Activated gamma-delta T cell treated with Interleukin-2 at 50 U/mL for 16 hours (primary cell): ENCODE data around the gene TRMT10B.
"Not testable (repeated sequence)": the region's sequence is repeated elsewhere in the genome, so short reads cannot be mapped to it uniquely, and the experiment has no call there.

Source experiments
- DNase-seq: peaks from one replicate; pipeline ENCODE4 v3.0.0-alpha.2; 2020

TRMT10B gene

GRCh38 chr9:37801287-37801850 is 47.8 kb downstream of the TRMT10B start:
- DNase-seq, result peak; percentile 10

GRCh38 chr9:37801959-37802711 is 48.5 kb downstream of the TRMT10B start:
- no peak for DNase-seq

GRCh38 chr9:37806271-37806670 is 52.7 kb downstream of the TRMT10B start:
- no peak for DNase-seq

- DNase-seq, result not testable (repeated sequence)
These were observed 56.1 kb downstream of the TRMT10B start for GRCh38 chr9:37809676-37810075.

GRCh38 chr9:37811906-37812476 is 58.4 kb downstream of the TRMT10B start:
- no peak for DNase-seq

GRCh38 chr9:37812773-37813379 is 59.3 kb downstream of the TRMT10B start:
- DNase-seq, result no peak

GRCh38 chr9:37818849-37819248 is 65.2 kb downstream of the TRMT10B start:
- no peak for DNase-seq

GRCh38 chr9:37820142-37820541 is 66.5 kb downstream of the TRMT10B start:
- no peak for DNase-seq

- DNase-seq, result not testable (repeated sequence)
These were observed 71.6 kb downstream of the TRMT10B start for GRCh38 chr9:37825174-37825573.

GRCh38 chr9:37827483-37828165 is 74.0 kb downstream of the TRMT10B start:
- DNase-seq, result no peak
